Lower lobe of right lung (tissue), 2 donors: ENCODE measurements around the gene BMP8A. TPM values are rescaled to one million over a fixed set of nuclear protein-coding genes. Genes with fewer than 3 reads are reported as not detected.
"Not testable (repeated sequence)": the region's sequence is repeated elsewhere in the genome, so short reads cannot be mapped to it uniquely, and the experiment has no call there.

Experiments used
- ATAC-seq, 2 donors: fragments of 200-7000 bp; cut with Tn5 transposase; one replicate each; pipeline ENCODE4 v1.9.1; 2020 to 2022; ENCODE audit warnings: mild to moderate bottlenecking in 2 of 2, moderate library complexity in 2 of 2
- DNase-seq: peaks from one replicate; pipeline ENCODE4 v3.0.0-alpha.2; 2020
- H3K27ac ChIP-seq: fragments of 200-600 bp; one replicate; pipeline ENCODE4 v1.8.0; 2022
- H3K27me3 ChIP-seq: fragments of 200-600 bp; one replicate; pipeline ENCODE4 v1.8.0; 2022; ENCODE audit warnings: low read depth
- H3K36me3 ChIP-seq: fragments of 200-600 bp; one replicate; pipeline ENCODE4 v1.8.0; 2022; ENCODE audit warnings: mild to moderate bottlenecking
- H3K4me1 ChIP-seq: fragments of 200-600 bp; one replicate; pipeline ENCODE4 v1.8.0; 2022
- H3K4me3 ChIP-seq: fragments of 200-600 bp; one replicate; pipeline ENCODE4 v1.8.0; 2022; ENCODE audit warnings: mild to moderate bottlenecking
- H3K9me3 ChIP-seq: fragments of 200-600 bp; one replicate; pipeline ENCODE4 v1.8.0; 2022
- intact Hi-C: fragments of 100-400 bp; cut with DNase I; formaldehyde crosslinking; loops from one replicate; pipeline ENCODE4 v1.11.0; 2022
- total RNA-seq: library from RNA; stranded (reverse); fragmentation: NEBNext Ultra II Directional; extraction: Animal tissue kit (Norgen Biotek cat#: 25700); gene quantifications from one replicate; pipeline ENCODE4 v1.2.1, GENCODE V29; 2021
- TF ChIP-seq, protein P1 (sequence below): fragments of 200-600 bp; IDR thresholded peaks from one replicate; pipeline ENCODE4 v1.8.0; 2022; ENCODE audit warnings: antibody characterized with exemption, mild to moderate bottlenecking
- donor health status: DM: no; HTN: yes; CAD: no; lungs with severe emphysema.

Gene BMP8A
- total RNA-seq, 1 donor from 2014 or later = not detected

GRCh38 chr1:39474810-39475209, 16.6 kb upstream of the BMP8A start:
- no peaks in the 10 kb centered on the region for H3K9me3 ChIP-seq
- intact Hi-C loops = no loop called here
- no peaks in the 10 kb centered on the region for H3K4me1 ChIP-seq
- DNase-seq (no peak), ATAC-seq (no peak)
- peaks cover 90% of the 10 kb centered on the region for H3K36me3 ChIP-seq
- H3K4me3 ChIP-seq = no peak overlapping the region
- TF ChIP-seq, protein P1, sequence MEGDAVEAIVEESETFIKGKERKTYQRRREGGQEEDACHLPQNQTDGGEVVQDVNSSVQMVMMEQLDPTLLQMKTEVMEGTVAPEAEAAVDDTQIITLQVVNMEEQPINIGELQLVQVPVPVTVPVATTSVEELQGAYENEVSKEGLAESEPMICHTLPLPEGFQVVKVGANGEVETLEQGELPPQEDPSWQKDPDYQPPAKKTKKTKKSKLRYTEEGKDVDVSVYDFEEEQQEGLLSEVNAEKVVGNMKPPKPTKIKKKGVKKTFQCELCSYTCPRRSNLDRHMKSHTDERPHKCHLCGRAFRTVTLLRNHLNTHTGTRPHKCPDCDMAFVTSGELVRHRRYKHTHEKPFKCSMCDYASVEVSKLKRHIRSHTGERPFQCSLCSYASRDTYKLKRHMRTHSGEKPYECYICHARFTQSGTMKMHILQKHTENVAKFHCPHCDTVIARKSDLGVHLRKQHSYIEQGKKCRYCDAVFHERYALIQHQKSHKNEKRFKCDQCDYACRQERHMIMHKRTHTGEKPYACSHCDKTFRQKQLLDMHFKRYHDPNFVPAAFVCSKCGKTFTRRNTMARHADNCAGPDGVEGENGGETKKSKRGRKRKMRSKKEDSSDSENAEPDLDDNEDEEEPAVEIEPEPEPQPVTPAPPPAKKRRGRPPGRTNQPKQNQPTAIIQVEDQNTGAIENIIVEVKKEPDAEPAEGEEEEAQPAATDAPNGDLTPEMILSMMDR = no peak
- no peak overlapping the region for H3K27ac ChIP-seq
- H3K27me3 ChIP-seq = no peaks in the 10 kb centered on the region

DNA sequence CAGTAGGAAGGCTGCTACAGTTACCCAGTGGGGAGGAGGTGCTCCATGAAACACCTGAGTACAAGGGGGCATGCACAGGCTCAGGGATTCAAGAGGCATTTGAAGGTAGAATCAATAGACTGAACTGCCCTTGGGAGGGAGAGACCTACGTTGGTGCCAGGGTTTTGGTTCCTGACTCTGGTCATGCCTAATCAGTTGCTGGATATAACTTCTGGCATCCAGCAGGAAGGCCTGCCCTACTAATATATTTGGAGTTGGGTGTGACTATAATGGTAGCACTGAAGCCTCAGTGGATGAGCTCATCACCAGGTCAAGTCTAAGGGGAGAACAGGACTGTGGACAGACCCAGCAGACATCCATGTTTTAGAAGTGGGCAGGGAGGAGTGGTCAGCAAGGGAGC, 15.9 kb upstream of the BMP8A start:
- intact Hi-C loops, H3K27me3 ChIP-seq, DNase-seq, H3K9me3 ChIP-seq, H3K4me1 ChIP-seq, H3K27ac ChIP-seq, H3K4me3 ChIP-seq: not testable (repeated sequence)
- peak in 1 of 2 donors; percentile 27 for ATAC-seq
- peaks cover 90% of the 10 kb centered on the region for H3K36me3 ChIP-seq

- intact Hi-C loops = no loop called here
- H3K9me3 ChIP-seq = no peaks in the 10 kb centered on the region
- DNase-seq = no peak
- no peaks in the 10 kb centered on the region for H3K4me1 ChIP-seq
- no peak overlapping the region for H3K4me3 ChIP-seq
- no peaks in the 10 kb centered on the region for H3K27me3 ChIP-seq
- ATAC-seq = no peak
- peaks cover 90% of the 10 kb centered on the region for H3K36me3 ChIP-seq
- no peak overlapping the region for H3K27ac ChIP-seq
- TF ChIP-seq, protein P1 = no peak
These were observed 13.1 kb upstream of the BMP8A start for GRCh38 chr1:39478126-39478915.

- TF ChIP-seq, protein P1 = no peak
- H3K27ac ChIP-seq = no peak overlapping the region
- intact Hi-C loops = no loop called here
- ATAC-seq = no peak
- H3K4me1 ChIP-seq = no peaks in the 10 kb centered on the region
- peaks cover 96% of the 10 kb centered on the region for H3K36me3 ChIP-seq
- no peaks in the 10 kb centered on the region for H3K9me3 ChIP-seq
- DNase-seq = no peak
- H3K27me3 ChIP-seq = no peaks in the 10 kb centered on the region
- H3K4me3 ChIP-seq = no peak overlapping the region
These were observed 10.1 kb upstream of the BMP8A start for GRCh38 chr1:39481289-39481688.

DNA sequence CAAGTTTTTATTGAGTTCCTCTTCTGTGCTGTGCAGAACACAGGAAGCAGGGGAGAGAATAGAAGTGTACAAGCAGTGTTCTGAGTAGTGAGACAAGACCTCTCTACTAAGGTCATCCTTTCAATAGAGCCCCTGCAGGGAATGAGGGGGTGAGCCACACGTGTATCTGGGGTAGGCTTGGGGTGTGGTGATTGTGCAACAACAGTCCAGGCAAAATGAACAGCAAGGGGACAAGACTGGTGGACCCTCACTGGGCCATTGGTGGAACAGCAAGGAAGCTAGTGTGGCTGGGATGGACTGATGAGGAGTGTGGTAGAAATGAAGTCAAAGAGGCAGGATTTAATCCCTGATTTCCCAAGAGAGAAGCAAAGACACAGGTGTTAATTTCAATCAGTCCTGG, 8.2 kb upstream of the BMP8A start:
- H3K4me1 ChIP-seq = no peaks in the 10 kb centered on the region
- no peaks in the 10 kb centered on the region for H3K9me3 ChIP-seq
- H3K36me3 ChIP-seq = peaks cover 100% of the 10 kb centered on the region
- no peak overlapping the region for H3K27ac ChIP-seq
- no peak overlapping the region for H3K4me3 ChIP-seq
- no peaks in the 10 kb centered on the region for H3K27me3 ChIP-seq
- intact Hi-C loops = no loop called here
- no peak for ATAC-seq
- DNase-seq = no peak
- TF ChIP-seq, protein P1 = no peak

GRCh38 chr1:39484564-39484963, 6.9 kb upstream of the BMP8A start:
- no peaks in the 10 kb centered on the region for H3K27me3 ChIP-seq
- TF ChIP-seq, protein P1 = no peak
- no peaks in the 10 kb centered on the region for H3K4me1 ChIP-seq
- peaks cover 90% of the 10 kb centered on the region for H3K36me3 ChIP-seq
- H3K27ac ChIP-seq = no peak overlapping the region
- no peak for ATAC-seq
- H3K4me3 ChIP-seq = no peak overlapping the region
- no peak for DNase-seq
- intact Hi-C loops = no loop called here
- no peaks in the 10 kb centered on the region for H3K9me3 ChIP-seq
